Osteocyte (in vitro differentiated cells): Measurements from ENCODE around the gene XYLT2. TPM values are rescaled to one million over a fixed set of nuclear protein-coding genes. Genes with fewer than 3 reads are reported as not detected.

ENCODE experiments used
- DNase-seq: peaks from one replicate; pipeline ENCODE4 v3.0.0; 2021; ENCODE audit warnings: mixed read lengths; ENCODE audit not compliant: unreplicated experiment; ENCODE audit errors: extremely low spot score
- H3K27ac Mint-ChIP-seq: one replicate; pipeline ENCODE4 v1.8.0; 2021; ENCODE audit warnings: mild to moderate bottlenecking, mixed read lengths; ENCODE audit not compliant: unreplicated experiment
- H3K27me3 Mint-ChIP-seq: one replicate; pipeline ENCODE4 v1.8.0; 2021; ENCODE audit warnings: mixed read lengths; ENCODE audit not compliant: unreplicated experiment
- H3K36me3 Mint-ChIP-seq: one replicate; pipeline ENCODE4 v1.8.0; 2021; ENCODE audit warnings: mixed read lengths; ENCODE audit not compliant: unreplicated experiment
- H3K4me1 Mint-ChIP-seq: one replicate; pipeline ENCODE4 v1.8.0; 2021; ENCODE audit warnings: mixed read lengths; ENCODE audit not compliant: unreplicated experiment
- H3K4me3 Mint-ChIP-seq: one replicate; pipeline ENCODE4 v1.8.0; 2021; ENCODE audit warnings: mild to moderate bottlenecking, moderate library complexity, mixed read lengths; ENCODE audit not compliant: unreplicated experiment
- H3K9me3 Mint-ChIP-seq: one replicate; pipeline ENCODE4 v1.8.0; 2021; ENCODE audit warnings: mixed read lengths; ENCODE audit not compliant: unreplicated experiment
- total RNA-seq: library from RNA; stranded (reverse); gene quantifications from 2 replicates; pipeline ENCODE4 v1.2.1, GENCODE V29; 2021
- TF ChIP-seq, protein P1 (sequence below): fragments of 200-600 bp; sonication (generic); IDR thresholded peaks from 2 replicates; pipeline ENCODE4 v1.5.0; 2021; ENCODE audit warnings: antibody characterized with exemption, mild to moderate bottlenecking, moderate library complexity

XYLT2 gene
- total RNA-seq, 1 donor from 2014 or later, result 32.0 TPM

DNA sequence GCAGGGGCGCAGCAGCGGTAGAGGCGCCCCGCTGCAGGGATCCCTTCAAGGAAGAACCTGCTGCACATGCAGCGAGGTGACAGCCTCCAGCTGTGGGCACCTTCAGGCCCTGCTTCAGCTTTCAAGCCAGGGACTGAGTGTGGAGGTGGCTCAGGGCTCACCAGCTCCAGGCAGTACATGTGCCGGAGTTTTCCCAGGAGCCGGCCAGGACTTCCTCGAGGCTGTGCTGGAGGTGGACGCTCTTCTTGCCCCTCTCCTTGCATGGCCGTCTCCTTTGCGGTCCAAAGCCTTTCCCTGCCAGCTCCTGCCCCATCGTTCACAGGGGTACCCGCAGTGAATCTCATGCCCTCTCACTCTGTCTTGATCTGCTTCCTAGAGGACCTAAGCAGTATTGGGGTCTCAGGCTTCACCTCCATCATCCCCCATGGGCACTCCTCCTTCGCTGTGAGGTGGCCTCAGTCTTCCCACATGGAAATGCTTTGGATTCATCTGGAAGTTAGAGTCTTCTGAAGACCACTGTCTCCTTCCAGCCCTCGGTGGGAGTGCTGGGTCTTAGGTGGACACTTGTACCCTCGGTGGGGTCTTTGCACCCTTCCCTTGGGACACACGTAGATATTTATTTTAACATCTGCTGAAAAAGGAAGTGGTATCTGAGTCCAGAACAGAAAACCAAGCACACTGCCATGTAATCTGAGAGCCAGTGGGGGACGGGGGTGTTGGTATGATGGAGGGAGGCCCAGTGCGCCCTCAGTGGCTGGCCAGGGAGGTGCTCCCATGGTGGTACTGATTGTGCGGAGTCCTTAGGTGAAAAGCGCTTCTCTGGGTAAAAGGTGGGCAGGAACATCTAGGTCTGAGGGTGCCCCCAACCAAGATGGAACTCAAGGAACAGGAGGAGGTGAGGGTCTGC, 7.0 kb downstream of the XYLT2 start:
- TF ChIP-seq, protein P1, sequence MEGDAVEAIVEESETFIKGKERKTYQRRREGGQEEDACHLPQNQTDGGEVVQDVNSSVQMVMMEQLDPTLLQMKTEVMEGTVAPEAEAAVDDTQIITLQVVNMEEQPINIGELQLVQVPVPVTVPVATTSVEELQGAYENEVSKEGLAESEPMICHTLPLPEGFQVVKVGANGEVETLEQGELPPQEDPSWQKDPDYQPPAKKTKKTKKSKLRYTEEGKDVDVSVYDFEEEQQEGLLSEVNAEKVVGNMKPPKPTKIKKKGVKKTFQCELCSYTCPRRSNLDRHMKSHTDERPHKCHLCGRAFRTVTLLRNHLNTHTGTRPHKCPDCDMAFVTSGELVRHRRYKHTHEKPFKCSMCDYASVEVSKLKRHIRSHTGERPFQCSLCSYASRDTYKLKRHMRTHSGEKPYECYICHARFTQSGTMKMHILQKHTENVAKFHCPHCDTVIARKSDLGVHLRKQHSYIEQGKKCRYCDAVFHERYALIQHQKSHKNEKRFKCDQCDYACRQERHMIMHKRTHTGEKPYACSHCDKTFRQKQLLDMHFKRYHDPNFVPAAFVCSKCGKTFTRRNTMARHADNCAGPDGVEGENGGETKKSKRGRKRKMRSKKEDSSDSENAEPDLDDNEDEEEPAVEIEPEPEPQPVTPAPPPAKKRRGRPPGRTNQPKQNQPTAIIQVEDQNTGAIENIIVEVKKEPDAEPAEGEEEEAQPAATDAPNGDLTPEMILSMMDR, result no peak
- H3K36me3 Mint-ChIP-seq, result peaks cover 13% of the 10 kb centered on the region
- H3K4me1 Mint-ChIP-seq, result peaks cover 9% of the 10 kb centered on the region
- no peaks in the 10 kb centered on the region for H3K9me3 Mint-ChIP-seq
- no peaks in the 10 kb centered on the region for H3K27me3 Mint-ChIP-seq
- no peak overlapping the region for H3K27ac Mint-ChIP-seq
- H3K4me3 Mint-ChIP-seq, result no peak overlapping the region
- DNase-seq, result no peak

DNA sequence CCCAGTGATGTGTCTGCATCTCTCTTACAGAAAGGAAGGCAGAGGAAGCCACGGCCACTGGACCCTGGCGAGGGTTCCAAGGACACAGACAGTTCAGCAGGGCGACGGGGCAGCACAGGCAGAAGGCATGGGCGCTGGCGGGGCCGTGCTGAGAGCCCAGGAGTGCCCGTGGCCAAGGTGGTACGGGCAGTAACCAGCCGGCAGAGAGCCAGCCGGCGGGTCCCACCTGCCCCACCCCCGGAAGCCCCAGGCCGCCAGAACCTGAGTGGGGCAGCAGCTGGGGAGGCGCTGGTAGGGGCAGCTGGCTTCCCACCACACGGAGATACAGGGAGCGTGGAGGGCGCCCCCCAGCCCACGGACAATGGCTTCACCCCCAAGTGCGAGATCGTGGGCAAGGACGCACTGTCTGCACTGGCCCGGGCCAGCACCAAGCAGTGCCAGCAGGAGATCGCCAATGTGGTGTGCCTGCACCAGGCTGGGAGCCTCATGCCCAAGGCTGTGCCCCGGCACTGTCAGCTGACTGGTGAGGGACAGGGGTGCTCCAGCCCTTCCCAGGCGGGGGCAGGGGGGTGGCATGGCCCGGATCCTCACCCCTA, 7.8 kb downstream of the XYLT2 start:
- no peak overlapping the region for H3K27ac Mint-ChIP-seq
- DNase-seq, result no peak
- no peaks in the 10 kb centered on the region for H3K27me3 Mint-ChIP-seq
- TF ChIP-seq, protein P1, result no peak
- no peak overlapping the region for H3K4me3 Mint-ChIP-seq
- no peaks in the 10 kb centered on the region for H3K9me3 Mint-ChIP-seq
- peaks cover 3% of the 10 kb centered on the region for H3K4me1 Mint-ChIP-seq
- H3K36me3 Mint-ChIP-seq, result peaks cover 13% of the 10 kb centered on the region

- H3K9me3 Mint-ChIP-seq, result no peaks in the 10 kb centered on the region
- no peak overlapping the region for H3K27ac Mint-ChIP-seq
- TF ChIP-seq, protein P1, result no peak
- no peaks in the 10 kb centered on the region for H3K4me1 Mint-ChIP-seq
- peaks cover 13% of the 10 kb centered on the region for H3K36me3 Mint-ChIP-seq
- H3K27me3 Mint-ChIP-seq, result no peaks in the 10 kb centered on the region
- H3K4me3 Mint-ChIP-seq, result no peak overlapping the region
- no peak for DNase-seq
Measured at GRCh38 chr17:50354198-50354597, 8.3 kb downstream of the XYLT2 start.

- Mint-ChIP-seq H3K4me1 (no peaks in the 10 kb centered on the region), H3K36me3 (peaks cover 13% of the 10 kb centered on the region), H3K9me3 (no peaks in the 10 kb centered on the region), H3K27ac (no peak overlapping the region), H3K27me3 (no peaks in the 10 kb centered on the region), H3K4me3 (no peak overlapping the region)
- no peak for DNase-seq
- TF ChIP-seq, protein P1, result no peak
Measured at GRCh38 chr17:50354776-50355175, 8.8 kb downstream of the XYLT2 start.

DNA sequence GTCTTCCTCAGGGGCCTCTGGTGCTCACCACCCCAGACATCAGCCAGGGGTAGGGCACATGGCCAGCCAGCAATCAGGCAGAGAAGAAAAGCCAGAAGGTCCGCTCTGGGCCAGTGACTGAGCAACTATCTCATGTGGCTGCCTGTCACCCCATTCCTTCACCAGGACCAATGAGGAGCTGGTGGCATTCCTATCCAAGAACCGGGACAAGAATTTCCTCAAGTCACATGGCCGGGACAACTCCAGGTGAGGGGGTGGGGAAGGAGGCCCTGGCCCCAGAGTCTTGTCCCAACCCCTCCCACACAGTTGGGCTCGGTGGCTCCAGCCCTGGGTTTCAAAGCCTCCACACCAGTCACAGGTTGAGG, 9.4 kb downstream of the XYLT2 start:
- DNase-seq, result no peak

More for the DNA sequence above, 9.4 kb downstream of the XYLT2 start:
- no peak overlapping the region for H3K27ac Mint-ChIP-seq
- no peak overlapping the region for H3K4me3 Mint-ChIP-seq
- H3K9me3 Mint-ChIP-seq, result no peaks in the 10 kb centered on the region
- no peaks in the 10 kb centered on the region for H3K4me1 Mint-ChIP-seq
- H3K27me3 Mint-ChIP-seq, result no peaks in the 10 kb centered on the region
- TF ChIP-seq, protein P1, result no peak
- H3K36me3 Mint-ChIP-seq, result peaks cover 13% of the 10 kb centered on the region
